LNCaP clone FGC (cell line): ENCODE results near the gene WDR59.
"Not testable (repeated sequence)": the region's sequence is repeated elsewhere in the genome, so short reads cannot be mapped to it uniquely, and the experiment has no call there.

ENCODE experiments used
- DNase-seq: peaks from one replicate; pipeline ENCODE4 v3.0.0-alpha.2; 2011; ENCODE audit warnings: low read depth
- H3K4me3 ChIP-seq: 2 replicates; pipeline ENCODE4 v1.5.1; 2011; ENCODE audit warnings: mild to moderate bottlenecking, low read depth, low read length, control low read depth
- CTCF ChIP-seq: IDR thresholded peaks from 2 replicates; pipeline ENCODE4 v1.5.1; 2012; ENCODE audit warnings: mild to moderate bottlenecking; ENCODE audit not compliant: control insufficient read depth, insufficient read depth; ENCODE audit errors: extremely low read depth

WDR59 gene

GRCh38 chr16:75019007-75019406, 34.1 kb upstream of the WDR59 start:
- TF ChIP-seq CTCF = no peak
- no peak overlapping the region for H3K4me3 ChIP-seq
- no peak for DNase-seq

- DNase-seq = no peak
- no peak for TF ChIP-seq CTCF
- H3K4me3 ChIP-seq = no peak overlapping the region
Observed at GRCh38 chr16:75017670-75018525, 33.0 kb upstream of the WDR59 start.

- H3K4me3 ChIP-seq, DNase-seq: not testable (repeated sequence)
Observed at GRCh38 chr16:75016451-75017081, 31.6 kb upstream of the WDR59 start.

- no peak for TF ChIP-seq CTCF
- H3K4me3 ChIP-seq = no peak overlapping the region
- no peak for DNase-seq
Observed at GRCh38 chr16:75014318-75014717, 29.4 kb upstream of the WDR59 start.

- H3K4me3 ChIP-seq, DNase-seq: not testable (repeated sequence)
Observed at GRCh38 chr16:75013123-75013522, 28.2 kb upstream of the WDR59 start.

- no peak for TF ChIP-seq CTCF
- H3K4me3 ChIP-seq = no peak overlapping the region
- no peak for DNase-seq
Observed at GRCh38 chr16:75012380-75013081, 27.6 kb upstream of the WDR59 start.

GRCh38 chr16:75011634-75012307, 26.8 kb upstream of the WDR59 start:
- no peak for TF ChIP-seq CTCF
- DNase-seq = no peak
- no peak overlapping the region for H3K4me3 ChIP-seq
